ENCODE results near the gene NTM. TPM values are rescaled to one million over a fixed set of nuclear protein-coding genes. Genes with fewer than 3 reads are reported as not detected.

The NTM gene
- total and polyA plus RNA-seq, 10 donors: 0.13 to 1.6 (median 0.67) TPM

DNA sequence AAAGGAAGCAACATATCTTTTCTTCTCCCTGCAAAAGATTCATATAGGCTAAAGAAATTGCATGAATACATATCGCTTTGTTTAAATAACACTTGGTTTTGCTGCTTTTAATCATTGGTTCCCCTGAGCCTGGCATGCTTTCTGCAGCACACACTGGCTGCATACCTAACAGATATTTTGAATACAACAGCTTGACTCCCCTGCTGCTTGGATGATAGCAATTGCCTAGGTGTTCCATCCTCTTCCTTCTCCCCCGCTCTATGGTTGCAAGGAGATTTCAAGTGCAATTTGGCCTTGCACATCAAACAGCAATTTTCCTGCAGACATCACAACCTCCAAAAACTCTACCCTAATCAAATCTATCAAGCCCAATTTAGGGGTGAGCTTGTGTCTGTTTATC is 430.0 kb downstream of the NTM start:
- 87 to 97% (median 94%) methylated on average over 2 of the region's 2 CpGs for WGBS, 5 donors
- no peak overlapping the region for H3K4me3 ChIP-seq
- H3K27ac ChIP-seq: no peak overlapping the region
- TF ChIP-seq POLR2AphosphoS5 (IDR thresholded peaks at IDR 0.05) (no peak), POLR2A (IDR thresholded peaks at IDR 0.05) (no peak)
- TF ChIP-seq, protein P1, sequence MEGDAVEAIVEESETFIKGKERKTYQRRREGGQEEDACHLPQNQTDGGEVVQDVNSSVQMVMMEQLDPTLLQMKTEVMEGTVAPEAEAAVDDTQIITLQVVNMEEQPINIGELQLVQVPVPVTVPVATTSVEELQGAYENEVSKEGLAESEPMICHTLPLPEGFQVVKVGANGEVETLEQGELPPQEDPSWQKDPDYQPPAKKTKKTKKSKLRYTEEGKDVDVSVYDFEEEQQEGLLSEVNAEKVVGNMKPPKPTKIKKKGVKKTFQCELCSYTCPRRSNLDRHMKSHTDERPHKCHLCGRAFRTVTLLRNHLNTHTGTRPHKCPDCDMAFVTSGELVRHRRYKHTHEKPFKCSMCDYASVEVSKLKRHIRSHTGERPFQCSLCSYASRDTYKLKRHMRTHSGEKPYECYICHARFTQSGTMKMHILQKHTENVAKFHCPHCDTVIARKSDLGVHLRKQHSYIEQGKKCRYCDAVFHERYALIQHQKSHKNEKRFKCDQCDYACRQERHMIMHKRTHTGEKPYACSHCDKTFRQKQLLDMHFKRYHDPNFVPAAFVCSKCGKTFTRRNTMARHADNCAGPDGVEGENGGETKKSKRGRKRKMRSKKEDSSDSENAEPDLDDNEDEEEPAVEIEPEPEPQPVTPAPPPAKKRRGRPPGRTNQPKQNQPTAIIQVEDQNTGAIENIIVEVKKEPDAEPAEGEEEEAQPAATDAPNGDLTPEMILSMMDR (IDR thresholded peaks at IDR 0.05 in 8 of 11, conservative IDR thresholded peaks at IDR 0.05 in 3 of 11): no peak
- no peaks in the 10 kb centered on the region for H3K9me3 ChIP-seq
- intact Hi-C loops (cut with DNase I; ENCODE audit: low total_unique reads): no loop called here
- H3K4me1 ChIP-seq: no peaks in the 10 kb centered on the region
- DNase-seq: no peak
- H3K27me3 ChIP-seq (replicated peaks in 1 of 7): peaks cover 0 to 12% (median 0%) of the 10 kb centered on the region in 7 donors
- H3K36me3 ChIP-seq: no peaks in the 10 kb centered on the region

DNA sequence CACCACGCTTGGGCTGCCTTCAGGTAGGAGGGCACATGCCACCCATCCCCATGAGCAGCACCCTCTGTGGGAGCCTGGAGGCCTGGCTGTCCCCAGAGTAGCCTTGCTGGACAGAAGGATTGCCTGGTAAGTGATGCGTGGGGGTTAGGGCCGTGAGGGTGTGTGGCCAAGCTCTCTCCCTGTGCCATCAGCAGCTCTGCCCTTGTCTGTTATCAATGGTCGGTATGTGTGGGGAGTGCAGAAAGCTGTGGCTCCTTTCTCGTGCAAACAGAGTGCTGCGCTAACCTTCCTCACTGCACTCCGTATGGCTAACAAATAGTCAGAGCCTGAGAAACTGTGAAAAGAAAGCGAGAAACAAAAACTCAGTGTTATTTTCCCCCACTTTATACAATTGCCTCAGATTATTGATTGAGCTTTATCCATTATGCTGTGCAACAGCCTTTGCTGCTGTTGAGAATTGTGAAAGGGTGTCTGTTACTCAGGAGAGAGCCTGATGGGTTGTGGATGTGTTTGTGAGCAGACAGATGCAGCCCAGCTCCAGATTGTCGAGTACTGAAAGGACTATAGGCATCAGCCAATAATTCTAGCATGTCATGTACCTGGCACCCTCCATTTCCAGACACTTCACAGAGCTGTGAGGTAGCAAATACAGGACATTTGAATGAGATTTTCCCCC is 432.2 kb downstream of the NTM start:
- Histone ChIP-seq H3K27ac (no peak overlapping the region), H3K4me1 (no peaks in the 10 kb centered on the region), H3K36me3 (no peaks in the 10 kb centered on the region), H3K27me3 (replicated peaks in 1 of 7) (peaks cover 0 to 12% (median 0%) of the 10 kb centered on the region in 7 donors), H3K9me3 (no peaks in the 10 kb centered on the region), H3K4me3 (no peak overlapping the region)
- intact Hi-C loops (cut with DNase I; ENCODE audit: low total_unique reads): no loop called here
- TF ChIP-seq, protein P1 (IDR thresholded peaks at IDR 0.05 in 8 of 11, conservative IDR thresholded peaks at IDR 0.05 in 3 of 11): no peak
- DNase-seq: no peak
- WGBS, 5 donors: 71 to 84% (median 75%) methylated on average over 9 of the region's 9 CpGs

DNA sequence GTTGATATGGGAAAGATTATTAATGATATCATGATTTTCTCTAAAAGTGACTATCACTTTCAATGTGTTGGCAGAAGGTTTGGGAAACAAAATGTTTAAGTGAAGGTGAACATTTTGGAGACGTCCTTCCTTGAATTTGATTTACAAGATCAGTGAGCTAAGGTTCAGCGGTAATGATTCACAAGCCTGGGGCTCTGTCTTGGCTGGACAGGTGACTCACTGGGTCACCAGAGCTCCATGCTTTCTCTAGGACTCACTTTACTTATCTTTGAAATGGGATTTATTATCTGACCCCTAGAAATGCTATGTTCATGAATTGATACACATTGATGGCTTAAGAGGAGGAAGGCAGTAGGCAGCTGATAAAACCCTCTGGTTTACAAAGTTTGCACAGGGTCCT is 437.5 kb downstream of the NTM start:
- H3K9me3 ChIP-seq: no peaks in the 10 kb centered on the region
- peaks cover 0 to 31% (median 0%) of the 10 kb centered on the region in 7 donors for H3K27me3 ChIP-seq (replicated peaks in 1 of 7)
- 75 to 92% (median 81%) methylated on average over 2 of the region's 2 CpGs for WGBS, 5 donors
- no peak overlapping the region for H3K4me3 ChIP-seq
- no peak overlapping the region for H3K27ac ChIP-seq
- no peaks in the 10 kb centered on the region for H3K4me1 ChIP-seq
- H3K36me3 ChIP-seq: no peaks in the 10 kb centered on the region
- intact Hi-C loops (cut with DNase I; ENCODE audit: low total_unique reads): no loop called here
- TF ChIP-seq POLR2AphosphoS5 (IDR thresholded peaks at IDR 0.05) (no peak), POLR2A (IDR thresholded peaks at IDR 0.05) (no peak)
- TF ChIP-seq, protein P1 (IDR thresholded peaks at IDR 0.05 in 8 of 11, conservative IDR thresholded peaks at IDR 0.05 in 3 of 11): no peak
- no peak for DNase-seq

DNA sequence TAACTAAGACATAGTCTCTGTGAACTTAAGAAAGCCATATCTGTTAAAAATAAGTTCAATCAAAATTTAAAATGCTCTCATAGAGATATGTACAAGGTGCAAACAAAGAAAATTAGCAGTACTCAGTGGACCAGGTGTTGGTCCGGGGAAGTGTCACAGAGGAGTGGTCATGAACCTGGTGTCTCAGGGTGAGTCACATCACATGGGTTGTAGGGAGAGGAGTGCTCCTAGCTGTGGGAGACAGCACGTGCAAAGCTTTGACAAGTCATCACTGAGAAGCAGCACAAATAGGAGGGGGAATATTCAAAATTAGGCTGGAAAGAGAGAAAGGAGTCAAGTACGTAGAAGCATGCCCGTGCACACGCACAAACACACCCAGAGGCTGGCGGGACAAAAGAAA is 438.1 kb downstream of the NTM start:
- Histone ChIP-seq H3K36me3 (no peaks in the 10 kb centered on the region), H3K4me1 (no peaks in the 10 kb centered on the region), H3K4me3 (no peak overlapping the region), H3K27ac (no peak overlapping the region), H3K27me3 (replicated peaks in 1 of 7) (peaks cover 0 to 30% (median 0%) of the 10 kb centered on the region in 7 donors), H3K9me3 (no peaks in the 10 kb centered on the region)
- no peak for DNase-seq
- TF ChIP-seq POLR2AphosphoS5 (IDR thresholded peaks at IDR 0.05) (no peak), POLR2A (IDR thresholded peaks at IDR 0.05) (no peak)
- TF ChIP-seq, protein P1 (IDR thresholded peaks at IDR 0.05 in 8 of 11, conservative IDR thresholded peaks at IDR 0.05 in 3 of 11): no peak
- intact Hi-C loops (cut with DNase I; ENCODE audit: low total_unique reads): no loop called here
- WGBS, 5 donors: 73 to 86% (median 81%) methylated on average over 6 of the region's 6 CpGs

Measured in spleen (tissue), 11 donors.